Transverse colon (tissue), 4 donors: ENCODE measurements around the gene HMGCS2. TPM values are rescaled to one million over a fixed set of nuclear protein-coding genes. Genes with fewer than 3 reads are reported as not detected.

ENCODE experiments used
- DNase-seq: peaks from one replicate; pipeline ENCODE4 v3.0.0-alpha.2; 2019
- H3K27ac ChIP-seq, 4 donors: fragments of 200-600 bp; sonication (generic); 2 replicates each; pipeline ENCODE4 v1.5.1; 2016 to 2018; ENCODE audit warnings: inconsistent platforms in 4 of 4
- H3K27me3 ChIP-seq: fragments of 200-600 bp; sonication (generic); 2 replicates; pipeline ENCODE4 v1.5.1; 2017; ENCODE audit warnings: inconsistent platforms
- H3K36me3 ChIP-seq, 4 donors: fragments of 200-600 bp; sonication (generic); 2 replicates each; pipeline ENCODE4 v1.5.1; 2017 to 2019; ENCODE audit warnings: inconsistent platforms in 4 of 4
- H3K4me1 ChIP-seq, 4 donors: fragments of 200-600 bp; sonication (generic); 2 replicates each; pipeline ENCODE4 v1.5.1; 2017 to 2020; ENCODE audit warnings: inconsistent platforms in 4 of 4
- H3K4me3 ChIP-seq, 4 donors: fragments of 200-600 bp; sonication (generic); 1 replicate in 1 of 4; 2 replicates in 3 of 4; pipeline versions ENCODE4 v1.5.1 to v1.6.1; 2017 to 2019; ENCODE audit warnings: inconsistent platforms in 4 of 4
- H3K9me3 ChIP-seq, 2 donors: fragments of 200-600 bp; sonication (generic); 2 replicates each; pipeline ENCODE4 v1.5.1; 2017 to 2019; ENCODE audit warnings: inconsistent platforms in 2 of 2
- EP300 ChIP-seq: sonication (generic); formaldehyde crosslinking; IDR thresholded peaks from one replicate; pipeline ENCODE4 v1.6.1; 2017; ENCODE audit warnings: antibody characterized with exemption, low read depth
- POLR2A ChIP-seq: fragments of 450-650 bp; IDR thresholded peaks from one replicate; pipeline ENCODE4 v1.6.1; 2016; ENCODE audit warnings: antibody characterized with exemption, mild to moderate bottlenecking, moderate library complexity
- POLR2AphosphoS5 ChIP-seq, 3 donors: sonication (generic); formaldehyde crosslinking; IDR thresholded peaks; one replicate each; pipeline ENCODE4 v1.6.1; 2016; ENCODE audit warnings: antibody characterized with exemption in 3 of 3
- WGBS, 2 donors: methylation state at CpG; one replicate each; pipeline ENCODE4 v1.1.5; 2018; ENCODE audit warnings: low coverage in 1 of 2; 5-methylcytosine and 5-hydroxymethylcytosine counted together
- in situ Hi-C, 4 donors: fragments of 200-750 bp; cut with MboI; loops; one replicate each; pipeline versions ENCODE4 v1.15.0 to v1.15.1; 2017; ENCODE audit warnings: low sequenced_read_pairs in 3 of 4, low pct_ligation_motif_present in 1 of 4, low pct_unique_long_range_greater_than_20kb in 1 of 4
- intact Hi-C: fragments of 100-400 bp; cut with DNase I; formaldehyde crosslinking; loops from one replicate; pipeline ENCODE4 v1.15.1; 2023; ENCODE audit warnings: low total_unique reads
- total RNA-seq, 4 donors: library from RNA; depleted of rRNA; stranded (reverse); fragments of >200 nt; gene quantifications; one replicate each; pipeline ENCODE4 v1.1.0, GENCODE V29; 2016
- TF ChIP-seq, protein P1 (sequence below), 5 experiments: fragments of 200-600 bp in 3 of 5; fragments of 450-650 bp in 2 of 5; sonication (generic) in 3 of 5; IDR thresholded peaks; 1 replicate in 2 of 5; 2 replicates in 3 of 5; pipeline ENCODE4 v1.5.1; 2016 to 2017; ENCODE audit warnings: antibody characterized with exemption in 5 of 5, inconsistent platforms in 3 of 5, mild to moderate bottlenecking in 2 of 5, moderate library complexity in 1 of 5

Gene HMGCS2
- total RNA-seq, 4 donors from 2014 or later = 24.7 to 1,050 (median 278) TPM

DNA sequence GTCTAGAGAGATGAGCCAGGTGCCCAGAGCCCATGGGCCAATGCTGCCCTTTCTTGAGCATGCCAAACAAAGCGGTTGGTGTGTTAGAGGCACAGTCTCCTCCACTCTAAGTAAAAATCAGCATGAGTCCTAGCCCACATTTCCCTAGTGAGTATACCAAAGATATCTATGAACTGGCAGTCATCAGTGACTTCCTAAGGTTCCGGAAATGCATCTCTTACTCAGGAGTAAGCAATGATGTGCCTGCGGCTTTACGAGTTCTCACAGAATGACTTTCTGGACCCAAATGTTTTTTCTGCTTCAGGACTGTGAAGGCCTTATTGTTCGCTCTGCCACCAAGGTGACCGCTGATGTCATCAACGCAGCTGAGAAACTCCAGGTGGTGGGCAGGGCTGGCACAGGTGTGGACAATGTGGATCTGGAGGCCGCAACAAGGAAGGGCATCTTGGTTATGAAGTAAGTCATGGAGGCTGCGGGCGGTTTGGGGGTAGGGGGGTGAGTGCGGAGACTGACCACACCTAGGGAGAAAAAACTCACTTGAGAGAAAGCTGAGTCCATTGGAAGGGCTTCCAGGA lies 47.8 kb downstream of the HMGCS2 start:
- H3K36me3 ChIP-seq = no peaks in the 10 kb centered on the region
- no peaks in the 10 kb centered on the region for H3K9me3 ChIP-seq
- H3K27ac ChIP-seq = no peak overlapping the region
- H3K4me3 ChIP-seq = no peak overlapping the region
- H3K4me1 ChIP-seq = no peaks in the 10 kb centered on the region
- TF ChIP-seq POLR2A = no peak
- no peak for TF ChIP-seq POLR2AphosphoS5 (IDR thresholded peaks at IDR 0.05)
- TF ChIP-seq, protein P1, sequence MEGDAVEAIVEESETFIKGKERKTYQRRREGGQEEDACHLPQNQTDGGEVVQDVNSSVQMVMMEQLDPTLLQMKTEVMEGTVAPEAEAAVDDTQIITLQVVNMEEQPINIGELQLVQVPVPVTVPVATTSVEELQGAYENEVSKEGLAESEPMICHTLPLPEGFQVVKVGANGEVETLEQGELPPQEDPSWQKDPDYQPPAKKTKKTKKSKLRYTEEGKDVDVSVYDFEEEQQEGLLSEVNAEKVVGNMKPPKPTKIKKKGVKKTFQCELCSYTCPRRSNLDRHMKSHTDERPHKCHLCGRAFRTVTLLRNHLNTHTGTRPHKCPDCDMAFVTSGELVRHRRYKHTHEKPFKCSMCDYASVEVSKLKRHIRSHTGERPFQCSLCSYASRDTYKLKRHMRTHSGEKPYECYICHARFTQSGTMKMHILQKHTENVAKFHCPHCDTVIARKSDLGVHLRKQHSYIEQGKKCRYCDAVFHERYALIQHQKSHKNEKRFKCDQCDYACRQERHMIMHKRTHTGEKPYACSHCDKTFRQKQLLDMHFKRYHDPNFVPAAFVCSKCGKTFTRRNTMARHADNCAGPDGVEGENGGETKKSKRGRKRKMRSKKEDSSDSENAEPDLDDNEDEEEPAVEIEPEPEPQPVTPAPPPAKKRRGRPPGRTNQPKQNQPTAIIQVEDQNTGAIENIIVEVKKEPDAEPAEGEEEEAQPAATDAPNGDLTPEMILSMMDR (IDR thresholded peaks at IDR 0.05) = no peak
- TF ChIP-seq EP300 = no peak
- DNase-seq = no peak
- WGBS, 2 donors = 97 to 100% methylated on average over 4 to 11 of the region's 11 CpGs
- intact Hi-C loops = no loop called here
- in situ Hi-C loops = no loop called here
- H3K27me3 ChIP-seq = no peaks in the 10 kb centered on the region

- H3K27me3 ChIP-seq = no peaks in the 10 kb centered on the region
- no peak for DNase-seq
- 61 to 100% methylated on average over 3 of the region's 3 CpGs for WGBS, 2 donors
- peaks cover 0 to 2% (median under 1%) of the 10 kb centered on the region in 4 donors for H3K4me1 ChIP-seq
- intact Hi-C loops (no loop called here), in situ Hi-C loops (no loop called here)
- no peak for TF ChIP-seq EP300
- TF ChIP-seq, protein P1 (IDR thresholded peaks at IDR 0.05) = no peak
- no peak for TF ChIP-seq POLR2A
- no peak for TF ChIP-seq POLR2AphosphoS5 (IDR thresholded peaks at IDR 0.05)
- no peak overlapping the region for H3K4me3 ChIP-seq
- no peak overlapping the region for H3K27ac ChIP-seq
- no peaks in the 10 kb centered on the region for H3K9me3 ChIP-seq
- no peaks in the 10 kb centered on the region for H3K36me3 ChIP-seq
Observed at GRCh38 chr1:119718972-119719371, 49.7 kb downstream of the HMGCS2 start.

DNA sequence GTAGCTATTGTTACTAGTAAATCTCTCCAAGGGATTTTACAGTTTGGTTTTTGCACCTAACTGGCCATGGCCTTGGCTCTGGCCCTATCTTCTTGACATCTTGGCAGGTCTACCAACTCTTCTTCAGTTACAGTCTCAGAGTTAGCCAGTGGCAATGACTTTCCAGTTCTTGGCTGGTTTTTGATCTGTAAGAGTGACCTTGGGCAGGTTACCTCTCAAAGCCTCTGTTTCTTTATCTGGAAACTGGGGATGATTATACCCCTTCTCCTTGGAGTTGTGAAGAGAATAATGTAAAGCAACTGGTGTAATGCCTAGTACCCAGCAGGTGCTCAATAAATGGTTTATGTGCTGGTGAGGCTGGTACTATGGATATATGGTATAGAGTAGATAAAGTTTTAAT lies 50.3 kb downstream of the HMGCS2 start:
- Histone ChIP-seq H3K4me3 (no peak overlapping the region), H3K27me3 (peaks cover under 1% of the 10 kb centered on the region), H3K27ac (no peak overlapping the region), H3K36me3 (no peaks in the 10 kb centered on the region), H3K9me3 (no peaks in the 10 kb centered on the region), H3K4me1 (peaks cover 0 to 8% (median 5%) of the 10 kb centered on the region in 4 donors)
- no peak for DNase-seq
- TF ChIP-seq EP300 = no peak
- TF ChIP-seq, protein P1 (IDR thresholded peaks at IDR 0.05) = no peak
- intact Hi-C loops (no loop called here), in situ Hi-C loops (no loop called here)

GRCh38 chr1:119715542-119715941 lies 53.2 kb downstream of the HMGCS2 start:
- in situ Hi-C loops = no loop called here
- TF ChIP-seq, protein P1 (IDR thresholded peaks at IDR 0.05) = no peak
- TF ChIP-seq POLR2AphosphoS5 (IDR thresholded peaks at IDR 0.05) = no peak
- TF ChIP-seq POLR2A = no peak
- no peak for TF ChIP-seq EP300
- intact Hi-C loops = no loop called here
- Histone ChIP-seq H3K9me3 (no peaks in the 10 kb centered on the region), H3K4me1 (peaks cover 5 to 27% (median 17%) of the 10 kb centered on the region in 4 donors), H3K4me3 (no peak overlapping the region), H3K27me3 (peaks cover 18% of the 10 kb centered on the region), H3K27ac (no peak overlapping the region), H3K36me3 (no peaks in the 10 kb centered on the region)
- WGBS, 2 donors = 72 to 78% methylated on average over 3 to 5 of the region's 5 CpGs
- DNase-seq = no peak
